Fibroblast of upper back skin (primary cell): ENCODE measurements around the gene SAMD14.

Experiments used
- DNase-seq: peaks from one replicate; pipeline ENCODE4 v3.0.0-alpha.2; 2013

SAMD14 gene

DNA sequence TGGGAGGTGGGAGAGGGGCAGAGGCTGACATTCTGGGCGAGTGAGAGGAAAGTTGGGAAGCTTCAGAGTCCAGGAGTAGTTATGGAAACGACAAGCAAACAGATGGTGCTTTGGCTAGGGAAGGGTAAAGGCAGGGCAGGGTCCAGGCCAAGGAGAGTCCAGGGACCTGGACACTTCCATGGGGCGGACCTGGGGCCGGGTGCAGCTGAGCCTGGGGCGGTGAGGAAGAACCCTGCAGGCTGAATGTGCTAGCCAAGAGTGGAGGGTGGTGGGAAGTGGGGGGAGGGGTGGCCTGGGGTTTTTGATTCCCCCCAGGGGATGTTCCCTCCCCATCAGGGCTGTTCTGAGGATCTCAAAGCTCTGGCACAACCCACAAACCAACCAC lies 17.9 kb upstream of the SAMD14 start:
- no peak for DNase-seq

DNA sequence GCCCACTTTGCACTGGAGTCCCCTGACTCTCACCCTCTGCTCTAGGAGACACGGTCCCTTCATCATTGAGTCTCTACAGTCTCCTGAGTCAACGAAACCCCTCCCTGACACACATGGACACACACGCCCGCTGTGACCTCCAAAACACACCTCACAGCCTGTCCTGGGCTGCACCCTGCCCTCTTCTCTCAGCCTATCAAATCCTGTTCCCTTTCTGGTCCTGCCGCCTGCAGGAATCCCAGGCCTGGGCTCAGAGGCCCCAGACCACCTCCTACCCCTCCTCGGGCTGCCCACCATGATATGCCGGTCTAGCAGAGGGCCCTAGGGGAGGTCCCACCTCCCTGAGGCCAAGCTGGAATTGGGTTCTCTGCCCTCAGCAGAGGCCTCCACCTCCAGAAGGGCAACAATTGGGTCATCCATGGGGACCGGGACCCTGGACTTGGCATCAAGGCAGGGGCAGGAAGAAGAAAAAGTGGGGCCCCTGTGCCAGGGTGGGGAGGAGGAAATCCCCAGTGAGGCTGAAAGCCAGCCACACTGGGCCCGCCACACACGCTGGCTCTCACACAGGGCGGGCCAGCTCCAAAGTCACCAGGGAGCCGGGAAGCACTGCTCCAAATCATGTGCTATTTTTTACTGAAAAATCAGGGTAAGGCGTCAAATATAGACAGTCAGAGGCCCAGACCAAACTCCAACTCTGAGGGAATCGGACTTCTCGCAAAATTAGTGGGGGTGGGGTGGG lies 17.1 kb upstream of the SAMD14 start:
- no peak for DNase-seq

DNA sequence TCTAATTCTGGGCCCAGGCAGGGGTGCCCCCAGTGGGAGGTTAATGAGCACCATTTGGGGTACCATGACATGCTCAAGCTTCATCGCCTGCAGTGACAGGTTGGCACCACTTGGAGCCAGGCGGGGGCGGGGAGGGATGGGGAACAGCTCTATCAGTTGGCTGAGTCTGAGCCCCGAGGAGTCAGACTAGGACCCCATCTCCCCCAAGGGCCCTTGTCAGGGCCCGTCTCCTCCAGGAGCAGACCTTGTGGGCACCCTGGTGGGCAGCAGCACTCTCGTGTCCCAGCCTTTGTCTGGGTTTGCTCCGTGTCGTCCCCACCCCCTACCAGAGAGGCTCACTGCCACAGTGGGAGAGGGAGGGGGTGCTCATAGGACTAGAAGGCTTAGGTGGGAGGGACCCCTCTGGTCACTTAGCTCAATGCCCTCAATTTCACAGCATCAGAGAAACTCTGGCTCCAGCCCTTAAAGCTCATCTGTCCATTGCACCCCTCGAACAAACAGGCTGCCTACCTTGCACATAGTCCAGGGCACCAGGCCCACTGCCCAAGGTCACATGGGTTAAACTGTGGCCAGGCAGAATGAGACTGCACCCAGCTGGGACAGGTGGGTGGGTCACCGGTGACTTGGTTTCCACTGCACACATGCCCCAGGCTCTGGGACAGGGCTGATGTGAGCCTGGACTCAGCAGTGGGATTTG lies 16.4 kb upstream of the SAMD14 start:
- DNase-seq, result no peak

DNA sequence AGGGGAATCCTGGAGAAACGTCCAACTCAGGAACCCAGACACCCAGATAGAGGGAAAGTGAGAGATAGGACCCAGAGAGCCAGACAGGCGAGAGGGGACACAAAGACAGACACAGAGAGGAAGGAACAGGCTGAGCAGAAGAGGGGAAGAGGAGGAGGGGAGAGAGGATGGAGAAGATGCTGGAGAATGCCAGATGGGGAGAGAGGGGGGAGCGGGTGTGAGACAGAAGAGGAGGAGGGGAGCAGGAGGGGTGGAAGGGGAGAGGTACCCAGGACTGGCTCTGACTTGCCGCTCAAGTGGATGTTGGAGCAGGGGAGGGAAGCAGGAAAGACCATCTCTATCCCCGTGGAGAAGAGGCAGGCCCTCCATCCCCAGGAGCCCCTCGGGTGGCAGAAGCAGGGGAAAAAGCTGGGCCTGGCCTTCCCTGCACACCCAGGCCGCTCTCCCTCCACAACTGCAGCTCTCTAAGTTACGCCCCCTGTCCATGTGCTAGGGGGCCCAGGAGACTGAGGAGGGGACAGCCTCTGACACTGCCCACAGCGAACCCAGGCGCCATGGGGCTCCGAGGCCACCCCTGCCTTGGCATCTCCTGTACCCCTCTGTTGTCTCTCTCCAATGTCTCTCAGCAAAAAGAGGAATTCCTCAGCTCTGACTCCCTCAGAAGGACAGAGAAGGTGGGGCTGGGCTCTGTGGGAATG lies 15.7 kb upstream of the SAMD14 start:
- no peak for DNase-seq

DNA sequence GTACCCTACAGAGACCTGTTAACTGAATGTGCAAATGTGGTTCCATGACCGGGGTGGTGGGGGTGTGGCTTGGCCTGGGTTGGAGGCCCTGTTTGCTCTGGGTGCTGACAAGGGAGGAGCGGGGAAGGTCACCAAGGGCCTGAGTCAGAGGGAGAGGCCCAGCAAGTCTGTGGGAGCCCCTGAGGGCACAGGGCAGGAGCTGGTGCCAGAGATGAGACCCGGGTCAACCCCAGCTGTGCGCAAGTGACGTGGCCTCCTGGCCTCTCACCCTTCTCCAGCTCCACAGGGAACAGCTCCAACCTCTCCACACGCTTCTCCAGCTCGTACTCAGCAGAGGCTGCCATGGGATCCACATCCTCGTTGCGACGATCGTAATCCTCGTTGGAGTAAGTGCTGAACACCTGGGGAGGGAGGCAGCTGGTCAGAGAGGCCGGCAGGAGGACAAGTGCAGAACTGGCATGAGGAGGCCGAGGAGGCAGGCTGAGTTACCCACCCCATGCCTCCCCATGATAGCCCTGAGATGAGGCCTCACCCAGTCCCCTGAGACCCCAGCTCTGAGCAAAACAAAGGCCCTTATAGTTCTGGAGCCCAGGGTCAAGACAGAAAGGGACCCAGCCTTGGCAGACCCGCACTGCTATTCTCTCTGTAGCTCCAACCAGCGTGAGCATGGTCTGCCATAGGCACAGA lies 15.0 kb upstream of the SAMD14 start:
- DNase-seq, result no peak

DNA sequence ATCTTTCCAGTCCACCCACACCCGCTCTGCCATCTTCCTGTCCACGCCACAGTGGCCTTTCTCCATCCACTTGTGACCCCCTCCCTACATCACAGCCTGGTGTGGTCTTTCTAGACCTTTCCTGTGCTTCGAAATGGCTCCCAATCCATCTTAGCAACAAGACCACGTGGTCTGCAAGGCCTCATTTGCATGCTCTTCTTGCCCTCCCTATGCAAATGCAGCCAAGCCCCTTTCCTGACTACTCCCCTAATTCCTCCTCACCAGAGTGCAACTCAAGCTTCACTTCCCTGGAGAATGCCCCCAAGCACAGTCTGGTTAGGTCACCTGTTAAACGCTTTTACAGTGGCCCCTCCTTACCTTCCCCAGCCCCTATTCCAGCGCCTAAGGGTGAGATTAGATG lies 14.4 kb upstream of the SAMD14 start:
- DNase-seq, result no peak

DNA sequence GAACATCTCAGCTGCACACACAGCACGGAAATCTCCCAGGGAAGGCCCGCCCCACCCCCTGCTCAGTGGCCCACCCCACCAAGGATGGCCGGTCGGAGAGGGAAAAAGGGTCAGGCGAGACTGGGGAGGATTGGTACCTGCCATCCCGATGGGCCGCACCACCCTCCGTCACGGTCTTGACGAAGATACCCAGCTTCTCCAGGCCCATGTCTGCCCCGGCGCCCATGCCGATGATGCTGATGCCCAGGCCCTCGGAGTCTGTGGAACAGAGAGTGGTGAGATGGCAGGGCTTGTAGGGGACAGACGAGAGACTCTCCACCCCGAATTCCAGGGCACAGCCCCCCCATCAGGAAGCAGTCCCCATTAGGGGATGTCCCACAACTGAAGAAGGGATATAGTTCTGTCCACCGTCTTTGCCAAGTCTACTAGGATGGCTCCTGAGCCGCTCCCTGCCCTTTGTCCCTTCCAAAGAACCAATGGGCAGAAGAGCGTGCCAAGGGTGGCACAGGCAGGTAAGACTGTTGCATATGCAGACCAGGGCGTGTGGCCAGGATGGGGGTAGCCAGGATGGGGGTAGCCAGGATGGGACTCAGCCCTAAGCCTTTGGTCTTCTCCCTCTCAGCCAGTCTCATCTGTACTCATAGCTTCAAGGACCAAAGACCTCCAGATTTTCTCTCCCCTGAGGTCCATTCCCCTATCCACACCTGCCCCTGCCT lies 13.7 kb upstream of the SAMD14 start:
- DNase-seq, result no peak

DNA sequence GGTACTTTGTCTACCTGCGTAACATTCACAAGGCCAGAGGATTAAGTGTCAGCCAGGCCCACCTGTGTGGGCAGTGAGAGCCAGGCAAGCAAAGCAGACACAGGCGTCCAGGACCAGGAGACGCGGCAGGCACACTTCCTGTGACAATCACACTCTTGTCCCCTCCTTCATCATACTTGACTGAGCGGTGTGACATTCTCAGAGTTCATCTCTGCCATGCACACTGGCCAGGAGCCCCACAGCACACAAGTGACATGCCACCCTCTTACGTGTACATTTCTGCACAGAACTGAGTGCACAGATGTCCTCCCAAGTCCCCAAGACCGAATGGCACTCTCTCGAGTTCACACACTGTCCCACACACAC lies 11.8 kb upstream of the SAMD14 start:
- no peak for DNase-seq

DNA sequence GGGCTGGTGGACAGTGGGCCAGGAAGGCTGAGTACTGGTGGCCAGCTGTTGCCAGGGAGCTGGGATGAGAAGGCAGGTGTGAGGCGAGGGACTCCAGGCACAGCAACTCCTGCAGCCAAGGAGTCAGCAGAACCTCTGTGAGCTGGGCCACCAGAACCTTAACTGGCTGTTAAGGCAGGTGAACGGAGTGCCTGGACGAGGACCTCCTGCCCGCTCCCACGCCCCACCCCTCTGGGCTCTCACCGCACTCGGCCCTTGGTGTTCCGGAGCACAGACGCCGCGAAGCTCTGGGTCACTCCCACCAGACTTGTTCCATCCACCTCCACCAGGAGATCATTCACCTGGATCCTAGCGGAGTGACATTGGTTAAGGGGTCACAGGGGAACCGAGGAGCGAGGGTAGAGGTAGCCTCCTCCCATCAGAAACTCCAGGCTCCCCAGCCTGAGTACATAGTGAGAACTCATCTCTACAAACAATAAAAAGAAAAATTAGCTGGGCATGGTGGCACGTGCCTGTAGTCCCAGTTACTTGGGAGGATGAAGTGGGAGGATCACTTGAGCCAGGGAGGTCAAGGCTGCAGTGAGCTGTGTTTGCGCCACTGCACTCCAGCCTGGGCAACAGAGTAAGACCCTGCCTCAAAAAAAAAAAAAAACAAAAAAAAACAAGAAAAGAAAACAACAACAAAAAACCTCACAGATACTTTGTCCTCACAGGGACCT lies 11.2 kb upstream of the SAMD14 start:
- DNase-seq, result no peak

DNA sequence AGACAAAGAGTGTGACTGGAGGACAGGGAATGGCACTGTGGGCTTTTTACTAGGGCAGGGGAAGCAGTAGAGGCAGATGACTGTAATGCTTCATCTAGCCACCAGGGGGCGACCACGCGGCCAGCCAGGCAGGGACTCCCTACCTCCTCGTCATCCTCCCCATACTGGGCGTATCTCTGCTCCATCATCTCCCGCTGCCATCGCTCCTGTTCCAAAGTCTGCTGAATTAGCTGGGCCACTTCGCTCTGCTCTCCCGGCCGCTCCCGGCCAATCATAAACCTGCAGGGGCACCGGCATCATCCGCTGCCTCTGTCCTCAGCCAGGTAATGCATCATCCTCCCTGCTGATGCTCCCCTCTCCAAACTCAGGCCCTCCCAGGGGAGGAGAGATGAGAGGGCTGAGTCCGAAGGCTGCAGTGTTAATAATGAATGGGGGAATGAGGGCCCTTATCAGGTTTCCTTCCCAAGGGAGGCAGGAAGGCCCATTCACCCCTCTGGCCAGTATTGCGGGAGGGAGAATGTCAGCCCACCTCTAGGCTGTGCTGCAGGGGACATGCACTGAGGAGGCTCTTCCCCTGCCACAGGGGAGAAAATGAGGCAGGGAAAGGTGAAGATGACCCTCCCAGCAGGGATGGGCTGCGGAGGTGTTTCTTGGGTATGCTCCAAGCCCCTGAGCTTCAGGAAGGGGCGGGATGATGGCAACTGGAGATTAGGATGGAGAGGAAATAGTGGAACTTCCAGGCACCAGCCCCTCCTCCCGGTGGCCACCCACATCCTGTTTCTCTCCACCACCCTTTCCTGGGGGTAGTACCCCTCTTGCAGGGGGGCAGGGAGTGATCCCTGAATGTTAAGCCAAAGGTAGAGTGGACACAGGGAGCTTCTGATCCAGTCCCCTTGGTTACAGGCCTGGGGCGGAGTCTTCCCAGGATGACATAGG lies 10.3 kb upstream of the SAMD14 start:
- peak; percentile 69 for DNase-seq

DNA sequence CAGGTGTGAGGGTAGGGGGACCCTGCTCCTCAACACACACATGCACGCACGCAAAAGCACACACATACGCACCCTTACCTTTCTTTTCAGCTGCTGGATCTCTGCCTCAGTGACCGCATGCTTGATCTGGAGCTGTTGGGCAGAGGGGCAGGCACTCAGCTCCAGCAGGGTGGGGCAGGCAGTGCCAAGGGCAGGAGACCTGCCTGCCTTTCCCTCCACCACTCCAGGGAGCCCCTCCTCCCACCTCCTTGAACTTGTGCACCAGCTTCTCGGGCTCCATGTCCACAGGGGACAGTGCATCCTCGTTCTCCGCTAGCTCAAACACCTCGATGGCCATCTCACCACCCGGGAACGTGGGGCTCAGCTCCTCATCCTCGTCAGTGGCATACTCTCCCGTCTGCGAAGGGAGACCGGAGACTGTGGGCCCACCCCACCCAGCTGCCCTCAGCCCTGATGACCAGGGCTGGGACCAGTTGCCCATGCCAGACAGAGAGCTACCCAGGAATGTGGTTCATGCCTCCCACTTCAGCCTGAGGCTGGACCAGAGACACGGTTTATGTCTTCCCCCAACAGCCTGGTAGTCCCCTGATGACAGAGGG lies 9.3 kb upstream of the SAMD14 start:
- DNase-seq, result no peak

DNA sequence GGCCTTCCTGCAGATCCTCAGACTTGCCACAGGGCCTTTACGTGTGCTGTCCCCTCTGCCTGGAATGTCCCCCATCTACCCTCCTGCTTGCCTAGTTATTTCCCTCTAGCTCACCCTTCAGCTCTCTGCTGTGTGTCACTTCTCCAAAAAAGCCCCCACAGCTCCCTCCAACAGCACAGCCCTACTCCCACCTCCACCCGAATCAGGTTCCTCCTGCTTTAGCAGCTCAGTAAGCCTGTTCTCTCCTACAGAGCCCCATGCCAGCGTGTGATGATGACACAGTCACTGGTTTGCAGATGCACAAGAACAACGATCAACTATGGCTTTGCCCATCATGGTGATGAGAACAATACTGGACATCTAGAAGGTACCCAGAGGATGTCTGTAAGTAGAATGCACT lies 7.1 kb upstream of the SAMD14 start:
- DNase-seq, result no peak

DNA sequence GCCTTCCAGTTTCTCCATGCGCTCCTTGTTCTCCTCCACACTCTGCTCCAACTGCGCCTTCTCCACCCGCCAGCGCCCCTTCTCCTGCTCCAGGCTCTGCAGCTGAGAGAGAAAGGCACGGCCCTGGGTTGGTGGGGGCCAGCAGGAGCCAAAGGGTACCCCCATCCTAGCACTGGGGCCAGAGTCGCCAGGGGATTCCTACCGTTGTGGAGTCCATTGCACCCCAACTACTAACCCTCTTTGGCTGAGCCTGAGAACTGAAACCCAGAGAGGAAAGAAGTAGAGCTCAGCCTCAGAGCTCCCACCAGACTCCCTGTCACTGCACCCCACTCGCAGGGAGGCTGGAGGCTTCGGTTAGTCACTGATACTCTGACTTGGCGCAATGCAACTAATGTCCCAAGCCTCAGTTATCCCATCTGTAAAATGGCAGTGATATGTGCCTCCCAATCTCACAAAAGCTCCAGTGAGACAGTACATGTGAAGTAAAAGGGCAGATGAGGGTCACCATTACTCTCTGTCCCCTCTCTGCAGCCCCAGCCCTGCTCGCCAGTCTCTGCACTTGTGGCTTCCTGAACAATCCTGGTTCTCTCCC lies 6.2 kb upstream of the SAMD14 start:
- no peak for DNase-seq

DNA sequence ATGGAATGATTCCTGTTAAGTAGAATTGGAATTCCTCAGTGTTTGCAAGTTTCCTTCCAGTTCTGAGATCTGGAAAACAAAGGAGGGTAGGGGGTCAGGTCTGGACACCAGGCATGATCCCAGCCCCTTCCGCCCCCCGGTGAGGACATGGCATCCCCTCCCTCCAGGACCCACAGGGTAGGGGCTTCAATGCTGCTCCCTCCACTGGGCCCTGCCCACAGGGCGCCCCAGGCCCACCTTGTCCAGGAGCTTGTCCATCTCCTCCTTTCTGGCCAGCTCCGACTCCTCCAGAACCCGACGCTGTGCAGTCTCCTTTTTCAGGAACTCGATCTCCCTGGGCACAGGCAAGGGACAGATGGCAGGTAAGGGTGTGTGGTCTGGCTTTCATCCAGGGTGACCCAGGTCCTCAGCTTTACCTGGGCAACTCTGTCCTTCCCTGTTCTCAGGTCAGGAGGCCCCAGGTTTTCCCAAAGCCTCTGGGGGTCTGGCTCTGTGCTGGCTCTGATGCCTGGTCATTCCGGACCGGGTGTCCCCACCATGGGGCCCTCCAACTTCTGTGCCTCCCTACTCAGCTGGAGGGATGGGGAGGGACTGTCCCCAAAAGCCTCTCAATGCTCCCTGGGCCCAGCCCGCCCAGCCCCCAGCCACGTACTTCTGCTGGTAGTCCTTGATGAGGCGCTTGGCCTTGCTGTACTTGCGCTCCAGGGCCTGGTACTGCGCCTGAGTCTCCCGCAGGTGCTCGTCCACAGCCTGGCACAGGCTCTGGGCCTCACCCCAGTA lies 5.5 kb upstream of the SAMD14 start:
- no peak for DNase-seq

DNA sequence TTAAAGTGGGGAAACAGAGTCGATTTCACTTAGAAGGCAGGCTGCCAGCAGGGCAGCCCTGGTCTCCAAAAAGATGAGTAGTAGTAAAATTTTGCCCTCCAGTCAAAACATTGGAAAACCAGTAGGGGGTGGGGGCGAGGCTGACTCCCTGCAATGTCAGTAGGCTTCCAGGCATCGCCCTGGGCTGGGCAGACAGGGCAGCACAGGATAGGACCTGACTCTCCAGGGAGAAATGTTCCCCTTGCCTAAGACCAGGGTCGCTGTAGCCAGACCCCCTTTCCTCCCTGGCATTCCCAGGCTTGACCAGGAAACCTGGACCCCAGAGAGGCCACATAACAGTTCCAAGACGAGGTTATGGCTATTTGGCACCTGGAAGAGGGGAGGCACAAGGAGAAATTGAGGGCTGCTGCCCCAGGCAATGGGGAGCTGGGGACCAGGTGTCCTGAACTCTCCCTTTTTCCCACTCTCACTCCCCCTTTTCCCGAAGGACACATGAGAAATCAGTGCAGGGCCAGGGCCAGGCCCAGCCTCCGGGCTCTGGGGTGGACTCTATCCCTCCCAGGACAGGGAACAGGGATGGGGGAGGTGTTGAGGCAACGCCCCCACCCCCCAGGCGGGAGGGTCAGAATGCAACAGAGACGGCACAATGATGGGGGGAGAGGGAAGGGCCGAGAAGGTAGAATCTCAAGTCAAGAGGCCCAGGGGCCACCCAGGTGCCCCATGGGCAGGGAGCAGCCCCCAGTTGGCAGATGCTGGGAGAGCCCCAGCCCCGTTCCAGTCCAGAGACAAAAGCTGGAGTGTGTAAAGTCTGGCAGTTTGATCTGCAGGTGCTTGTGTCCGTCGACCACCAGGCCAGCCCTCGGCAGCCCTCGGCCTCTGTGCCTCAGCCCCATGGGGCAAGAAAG lies 4.5 kb upstream of the SAMD14 start:
- DNase-seq, result peak; percentile 23

DNA sequence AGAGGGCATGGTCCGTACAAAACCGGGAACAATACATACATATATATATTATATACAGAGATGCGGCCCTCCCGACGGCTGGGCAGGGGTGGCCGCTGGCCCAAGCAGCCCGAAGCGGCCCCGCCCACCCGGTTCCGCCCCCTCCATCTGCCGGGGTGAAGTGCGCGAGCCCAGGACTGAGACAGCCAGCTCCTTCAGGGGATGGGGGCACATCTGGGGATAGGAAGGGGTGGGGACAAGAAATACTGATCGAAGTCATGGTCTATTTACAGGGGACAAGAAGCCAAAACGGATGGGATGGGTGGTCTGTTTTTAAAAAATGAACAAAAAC lies 3.8 kb upstream of the SAMD14 start:
- DNase-seq, result no peak

DNA sequence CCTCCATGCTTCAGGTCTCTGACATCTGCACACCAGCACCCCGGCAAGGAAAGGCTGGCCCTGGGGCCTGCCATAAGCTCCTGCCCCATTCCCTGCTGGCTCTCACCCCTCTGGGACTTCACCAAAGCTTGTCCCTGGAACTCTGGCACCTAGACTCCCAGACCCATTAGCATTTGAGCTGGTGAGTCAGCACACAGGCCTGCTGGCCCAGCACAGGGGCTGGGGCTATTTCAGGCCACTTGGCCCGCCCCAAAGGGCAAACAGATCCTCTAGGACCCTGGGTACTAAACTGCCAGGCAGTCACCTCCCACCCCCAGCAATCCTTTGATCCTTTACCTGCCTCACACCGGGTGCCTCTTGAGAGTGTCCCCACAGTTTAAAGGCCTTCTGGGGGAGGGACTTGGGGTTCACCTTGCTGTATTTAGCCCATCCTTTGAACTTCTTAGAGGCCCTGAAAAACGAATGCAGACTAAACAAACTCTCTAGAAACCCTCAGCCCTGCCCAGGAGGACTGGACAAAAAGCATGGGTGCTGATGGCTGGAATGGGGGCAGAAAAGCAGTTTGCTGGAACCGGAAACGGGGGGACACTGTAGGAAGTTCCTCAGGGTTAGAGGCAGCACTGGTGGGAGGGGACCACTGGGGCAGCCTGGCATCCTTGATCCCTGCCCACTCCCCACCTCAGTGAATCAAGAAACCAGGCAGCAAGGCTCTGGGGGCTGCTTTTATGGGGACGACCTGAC lies 3.2 kb upstream of the SAMD14 start:
- DNase-seq, result peak; percentile 50
